ENCODE data around the gene WDR74. TPM values are rescaled to one million over a fixed set of nuclear protein-coding genes. Genes with fewer than 3 reads are reported as not detected.

Gene WDR74
- total and polyA plus RNA-seq, 2 of the 13 experiments (the other 11 are each of a cell fraction or from before 2014, with no cell fraction given): 77.0 to 83.3 TPM

DNA sequence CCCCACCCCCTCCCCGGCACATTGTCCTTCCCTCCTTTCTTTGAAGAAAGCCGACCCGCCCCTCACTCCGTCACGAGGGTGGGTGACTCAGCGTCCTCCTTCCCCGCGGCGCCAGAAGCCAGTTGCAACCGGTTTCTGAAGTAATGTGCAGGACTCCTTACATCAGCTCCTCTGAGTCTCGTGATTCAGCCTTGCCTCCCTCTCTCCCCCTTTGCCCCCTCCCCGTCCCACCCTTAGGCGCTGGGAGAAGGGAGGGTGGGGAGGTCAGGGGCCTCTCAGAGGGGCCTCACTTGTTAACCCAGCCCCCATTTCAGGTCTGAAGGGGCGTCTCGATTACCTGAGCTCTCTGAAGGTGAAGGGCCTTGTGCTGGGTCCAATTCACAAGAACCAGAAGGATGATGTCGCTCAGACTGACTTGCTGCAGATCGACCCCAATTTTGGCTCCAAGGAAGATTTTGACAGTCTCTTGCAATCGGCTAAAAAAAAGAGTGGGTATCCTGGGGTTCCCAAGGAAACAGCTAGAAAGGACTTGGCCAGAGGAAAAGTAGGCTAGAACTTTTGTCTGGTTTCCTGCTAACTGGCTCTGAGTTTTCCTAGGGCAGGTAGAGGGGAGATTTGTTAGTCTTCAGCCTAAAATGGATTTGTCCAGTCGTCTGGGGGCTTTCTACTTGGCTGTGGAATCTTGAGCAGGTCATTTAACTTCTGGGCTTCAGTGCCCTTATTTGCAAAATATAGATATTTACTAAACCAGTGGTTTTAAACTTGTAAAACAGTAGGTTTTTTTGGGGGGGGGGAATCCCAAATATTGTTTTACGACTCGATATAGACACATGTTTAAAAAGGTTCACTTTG lies 42.4 kb upstream of the WDR74 start (continued):
- TF ChIP-seq ZMYM3 (CRISPR knock-in tag; IDR thresholded peaks at IDR 0.05) (no peak), SOX13 (IDR thresholded peaks at IDR 0.05) (no peak), SOX13 (CRISPR knock-in tag; conservative IDR thresholded peaks at IDR 0.05 in 1 of 2, IDR thresholded peaks at IDR 0.05 in 1 of 2) (peak in 1 of 2 experiments; percentile 33; a peak in 1 of 4 replicates), ZNF891 (CRISPR knock-in tag; IDR thresholded peaks at IDR 0.05) (no peak), ZNF296 (CRISPR knock-in tag; conservative IDR thresholded peaks at IDR 0.05) (no peak), AGO2 (optimal IDR thresholded peaks at IDR 0.05; ENCODE audit: low read depth, low read length) (no peak), PRDM10 (CRISPR knock-in tag; IDR thresholded peaks at IDR 0.05; ENCODE audit: low read depth) (peak; percentile 46; the same call in 1 of the 2 replicates), ZNF607 (CRISPR knock-in tag; IDR thresholded peaks at IDR 0.05; ENCODE audit: borderline replicate concordance) (no peak), HDAC2 (CRISPR knock-in tag; IDR thresholded peaks at IDR 0.05) (no peak), ZNF747 (CRISPR knock-in tag; IDR thresholded peaks at IDR 0.05; ENCODE audit: borderline replicate concordance) (no peak), U2AF1 (optimal IDR thresholded peaks at IDR 0.05; ENCODE audit: low read depth, low read length) (no peak), PPARG (CRISPR knock-in tag; conservative IDR thresholded peaks at IDR 0.05) (no peak), PBX2 (CRISPR knock-in tag; IDR thresholded peaks at IDR 0.05) (no peak), ZBTB42 (CRISPR knock-in tag; IDR thresholded peaks at IDR 0.05) (no peak), ZNF234 (CRISPR knock-in tag; conservative IDR thresholded peaks at IDR 0.05) (no peak)
- TF ChIP-seq, protein P1, sequence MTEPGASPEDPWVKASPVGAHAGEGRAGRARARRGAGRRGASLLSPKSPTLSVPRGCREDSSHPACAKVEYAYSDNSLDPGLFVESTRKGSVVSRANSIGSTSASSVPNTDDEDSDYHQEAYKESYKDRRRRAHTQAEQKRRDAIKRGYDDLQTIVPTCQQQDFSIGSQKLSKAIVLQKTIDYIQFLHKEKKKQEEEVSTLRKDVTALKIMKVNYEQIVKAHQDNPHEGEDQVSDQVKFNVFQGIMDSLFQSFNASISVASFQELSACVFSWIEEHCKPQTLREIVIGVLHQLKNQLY (CRISPR knock-in tag; IDR thresholded peaks at IDR 0.05): no peak
- TF ChIP-seq, protein P2, sequence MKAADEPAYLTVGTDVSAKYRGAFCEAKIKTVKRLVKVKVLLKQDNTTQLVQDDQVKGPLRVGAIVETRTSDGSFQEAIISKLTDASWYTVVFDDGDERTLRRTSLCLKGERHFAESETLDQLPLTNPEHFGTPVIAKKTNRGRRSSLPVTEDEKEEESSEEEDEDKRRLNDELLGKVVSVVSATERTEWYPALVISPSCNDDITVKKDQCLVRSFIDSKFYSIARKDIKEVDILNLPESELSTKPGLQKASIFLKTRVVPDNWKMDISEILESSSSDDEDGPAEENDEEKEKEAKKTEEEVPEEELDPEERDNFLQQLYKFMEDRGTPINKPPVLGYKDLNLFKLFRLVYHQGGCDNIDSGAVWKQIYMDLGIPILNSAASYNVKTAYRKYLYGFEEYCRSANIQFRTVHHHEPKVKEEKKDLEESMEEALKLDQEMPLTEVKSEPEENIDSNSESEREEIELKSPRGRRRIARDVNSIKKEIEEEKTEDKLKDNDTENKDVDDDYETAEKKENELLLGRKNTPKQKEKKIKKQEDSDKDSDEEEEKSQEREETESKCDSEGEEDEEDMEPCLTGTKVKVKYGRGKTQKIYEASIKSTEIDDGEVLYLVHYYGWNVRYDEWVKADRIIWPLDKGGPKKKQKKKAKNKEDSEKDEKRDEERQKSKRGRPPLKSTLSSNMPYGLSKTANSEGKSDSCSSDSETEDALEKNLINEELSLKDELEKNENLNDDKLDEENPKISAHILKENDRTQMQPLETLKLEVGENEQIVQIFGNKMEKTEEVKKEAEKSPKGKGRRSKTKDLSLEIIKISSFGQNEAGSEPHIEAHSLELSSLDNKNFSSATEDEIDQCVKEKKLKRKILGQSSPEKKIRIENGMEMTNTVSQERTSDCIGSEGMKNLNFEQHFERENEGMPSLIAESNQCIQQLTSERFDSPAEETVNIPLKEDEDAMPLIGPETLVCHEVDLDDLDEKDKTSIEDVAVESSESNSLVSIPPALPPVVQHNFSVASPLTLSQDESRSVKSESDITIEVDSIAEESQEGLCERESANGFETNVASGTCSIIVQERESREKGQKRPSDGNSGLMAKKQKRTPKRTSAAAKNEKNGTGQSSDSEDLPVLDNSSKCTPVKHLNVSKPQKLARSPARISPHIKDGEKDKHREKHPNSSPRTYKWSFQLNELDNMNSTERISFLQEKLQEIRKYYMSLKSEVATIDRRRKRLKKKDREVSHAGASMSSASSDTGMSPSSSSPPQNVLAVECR (CRISPR knock-in tag; IDR thresholded peaks at IDR 0.05; ENCODE audit: borderline replicate concordance): no peak
- TF ChIP-seq, protein P3, sequence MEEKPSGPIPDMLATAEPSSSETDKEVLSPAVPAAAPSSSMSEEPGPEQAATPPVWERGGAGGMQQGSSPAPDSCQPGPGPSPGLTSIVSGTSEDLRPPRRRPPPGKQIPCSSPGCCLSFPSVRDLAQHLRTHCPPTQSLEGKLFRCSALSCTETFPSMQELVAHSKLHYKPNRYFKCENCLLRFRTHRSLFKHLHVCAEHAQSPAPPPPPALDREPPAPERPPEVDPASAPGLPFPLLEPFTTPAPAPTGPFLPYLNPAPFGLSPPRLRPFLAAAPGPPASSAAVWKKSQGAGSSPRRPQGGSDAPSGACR (CRISPR knock-in tag; IDR thresholded peaks at IDR 0.05): no peak

Measured in HepG2 (cell line).